Measurements from ENCODE around the gene RPL18.
"Not testable (repeated sequence)": the region's sequence is repeated elsewhere in the genome, so short reads cannot be mapped to it uniquely, and the experiment has no call there.

The RPL18 gene

GRCh38 chr19:48644839-48645619 lies 26.1 kb upstream of the RPL18 start:
- DNase-seq (ENCODE audit: low spot score) = peak; percentile 69

GRCh38 chr19:48644355-48644754 lies 25.4 kb upstream of the RPL18 start:
- no peak for DNase-seq (ENCODE audit: low spot score)

- no peak for DNase-seq (ENCODE audit: low spot score)
Measured at GRCh38 chr19:48642862-48643261, 23.9 kb upstream of the RPL18 start.

- no peak for DNase-seq (ENCODE audit: low spot score)
Measured at GRCh38 chr19:48641850-48642249, 22.9 kb upstream of the RPL18 start.

- DNase-seq (ENCODE audit: low spot score) = no peak
Measured at GRCh38 chr19:48639483-48640375, 20.8 kb upstream of the RPL18 start.

GRCh38 chr19:48638831-48639381 lies 19.9 kb upstream of the RPL18 start:
- DNase-seq (ENCODE audit: low spot score) = no peak

GRCh38 chr19:48637948-48638830 lies 19.2 kb upstream of the RPL18 start:
- peak; percentile 90 for DNase-seq (ENCODE audit: low spot score)

GRCh38 chr19:48637449-48637947 lies 18.5 kb upstream of the RPL18 start:
- DNase-seq (ENCODE audit: low spot score) = peak; percentile 98

GRCh38 chr19:48636859-48637448 lies 18.0 kb upstream of the RPL18 start, which contains the start of gene DBP:
Gene DBP (minus strand): TSS chr19:48637379. CDS start chr19:48636994, 385 bp downstream.
- no peak for DNase-seq (ENCODE audit: low spot score)

GRCh38 chr19:48635966-48636858 lies 17.2 kb upstream of the RPL18 start:
- no peak for DNase-seq (ENCODE audit: low spot score)

GRCh38 chr19:48635263-48635965 lies 16.4 kb upstream of the RPL18 start:
- no peak for DNase-seq (ENCODE audit: low spot score)

GRCh38 chr19:48634424-48635262 lies 15.7 kb upstream of the RPL18 start:
- peak; percentile 93 for DNase-seq (ENCODE audit: low spot score)

- DNase-seq (ENCODE audit: low spot score) = no peak
Measured at GRCh38 chr19:48634036-48634342, 15.0 kb upstream of the RPL18 start.

GRCh38 chr19:48633148-48634035 lies 14.4 kb upstream of the RPL18 start:
- DNase-seq (ENCODE audit: low spot score) = no peak

GRCh38 chr19:48632692-48633147 lies 13.7 kb upstream of the RPL18 start:
- DNase-seq (ENCODE audit: low spot score) = no peak

GRCh38 chr19:48632286-48632685 lies 13.3 kb upstream of the RPL18 start:
- not testable (repeated sequence) for DNase-seq (ENCODE audit: low spot score)

- DNase-seq (ENCODE audit: low spot score) = no peak
Measured at GRCh38 chr19:48631225-48631624, 12.2 kb upstream of the RPL18 start.
